HEK293 (cell line): Measurements from ENCODE around the gene TIMM50.
A peak's percentile ranks its signal among the peaks of the same experiment; 100 is the strongest.

Source experiments
- BCL11B ChIP-seq: fragments of 450-650 bp; formaldehyde crosslinking; IDR thresholded peaks from 2 replicates; pipeline ENCODE4 v1.5.1; 2016; ENCODE audit warnings: low read depth, missing biosample characterization, missing genetic modification characterization
- GLIS2 ChIP-seq: fragments of 450-650 bp; formaldehyde crosslinking; IDR thresholded peaks from 2 replicates; pipeline ENCODE4 v1.5.1; 2016; ENCODE audit warnings: missing biosample characterization, missing genetic modification characterization
- KLF10 ChIP-seq: fragments of 450-650 bp; IDR thresholded peaks from 2 replicates; pipeline ENCODE4 v1.5.1; 2018; ENCODE audit warnings: missing biosample characterization, mild to moderate bottlenecking, missing genetic modification characterization
- MYNN ChIP-seq: fragments of 450-650 bp; formaldehyde crosslinking; IDR thresholded peaks from 2 replicates; pipeline ENCODE4 v1.5.1; 2016; ENCODE audit warnings: missing biosample characterization, missing genetic modification characterization, borderline replicate concordance
- OSR2 ChIP-seq: fragments of 450-650 bp; formaldehyde crosslinking; IDR thresholded peaks from 2 replicates; pipeline ENCODE4 v1.5.1; 2016; ENCODE audit warnings: missing biosample characterization, missing genetic modification characterization
- SCRT2 ChIP-seq: fragments of 450-650 bp; formaldehyde crosslinking; IDR thresholded peaks from 2 replicates; pipeline ENCODE4 v1.5.1; 2016; ENCODE audit warnings: missing biosample characterization, missing genetic modification characterization
- SP2 ChIP-seq: fragments of 450-650 bp; formaldehyde crosslinking; IDR thresholded peaks from 2 replicates; pipeline ENCODE4 v1.5.1; 2016; ENCODE audit warnings: missing biosample characterization, missing genetic modification characterization
- SP3 ChIP-seq: fragments of 450-650 bp; formaldehyde crosslinking; IDR thresholded peaks from 2 replicates; pipeline ENCODE4 v1.5.1; 2016; ENCODE audit warnings: missing biosample characterization, missing genetic modification characterization
- ZBTB1 ChIP-seq: fragments of 450-650 bp; formaldehyde crosslinking; IDR thresholded peaks from 2 replicates; pipeline ENCODE4 v1.5.1; 2016; ENCODE audit warnings: missing biosample characterization, missing genetic modification characterization
- ZBTB48 ChIP-seq: fragments of 450-650 bp; formaldehyde crosslinking; IDR thresholded peaks from 2 replicates; pipeline ENCODE4 v1.5.1; 2016; ENCODE audit warnings: missing biosample characterization, missing genetic modification characterization
- ZNF341 ChIP-seq: fragments of 450-650 bp; formaldehyde crosslinking; IDR thresholded peaks from 2 replicates; pipeline ENCODE4; 2016; ENCODE audit warnings: low read depth, missing biosample characterization, missing genetic modification characterization
- ZNF354C ChIP-seq: fragments of 450-650 bp; formaldehyde crosslinking; IDR thresholded peaks from 2 replicates; pipeline ENCODE4 v1.5.1; 2016; ENCODE audit warnings: missing biosample characterization, missing genetic modification characterization, low read depth, borderline replicate concordance
- ZNF366 ChIP-seq: fragments of 450-650 bp; formaldehyde crosslinking; conservative IDR thresholded peaks from 2 replicates; pipeline ENCODE4 v1.5.1; 2016; ENCODE audit warnings: missing biosample characterization, missing genetic modification characterization
- ZNF394 ChIP-seq: fragments of 450-650 bp; formaldehyde crosslinking; IDR thresholded peaks from 2 replicates; pipeline ENCODE4 v1.5.1; 2016; ENCODE audit warnings: missing biosample characterization, missing genetic modification characterization, mild to moderate bottlenecking, moderate library complexity, borderline replicate concordance
- ZNF501 ChIP-seq: fragments of 450-650 bp; formaldehyde crosslinking; IDR thresholded peaks from 2 replicates; pipeline ENCODE4 v1.5.1; 2016; ENCODE audit warnings: missing biosample characterization, missing genetic modification characterization
- ZNF596 ChIP-seq: fragments of 450-650 bp; IDR thresholded peaks from 2 replicates; pipeline ENCODE4 v1.5.0; 2018; ENCODE audit warnings: missing biosample characterization, mild to moderate bottlenecking, missing genetic modification characterization, moderate library complexity
- ZNF623 ChIP-seq: fragments of 450-650 bp; formaldehyde crosslinking; IDR thresholded peaks from 2 replicates; pipeline ENCODE4 v1.5.1; 2016; ENCODE audit warnings: missing biosample characterization, missing genetic modification characterization
- ZNF76 ChIP-seq: fragments of 450-650 bp; formaldehyde crosslinking; IDR thresholded peaks from 2 replicates; pipeline ENCODE4; 2016; ENCODE audit warnings: low read depth, missing biosample characterization, missing genetic modification characterization, borderline replicate concordance
- ZNF768 ChIP-seq: fragments of 450-650 bp; formaldehyde crosslinking; IDR thresholded peaks from 2 replicates; pipeline ENCODE4 v1.5.1; 2018; ENCODE audit warnings: missing biosample characterization, mild to moderate bottlenecking, missing genetic modification characterization
- ZSCAN23 ChIP-seq: fragments of 450-650 bp; formaldehyde crosslinking; IDR thresholded peaks from 2 replicates; pipeline ENCODE4 v1.5.1; 2016; ENCODE audit warnings: missing biosample characterization, missing genetic modification characterization
- ZSCAN30 ChIP-seq: fragments of 450-650 bp; IDR thresholded peaks from 2 replicates; pipeline ENCODE4 v1.5.1; 2018; ENCODE audit warnings: missing biosample characterization, mild to moderate bottlenecking, missing genetic modification characterization, moderate library complexity
- TF ChIP-seq, protein P1 (sequence below): fragments of 450-650 bp; formaldehyde crosslinking; IDR thresholded peaks from 2 replicates; pipeline ENCODE4 v1.5.1; 2016; ENCODE audit warnings: missing biosample characterization, missing genetic modification characterization
- TF ChIP-seq, protein P2 (sequence below): fragments of 450-650 bp; formaldehyde crosslinking; IDR thresholded peaks from 2 replicates; pipeline ENCODE4 v1.5.1; 2016; ENCODE audit warnings: missing biosample characterization, missing genetic modification characterization
- TF ChIP-seq, protein P3 (sequence below): fragments of 450-650 bp; formaldehyde crosslinking; IDR thresholded peaks from 2 replicates; pipeline ENCODE4 v1.5.1; 2016; ENCODE audit warnings: missing biosample characterization, missing genetic modification characterization
- TF ChIP-seq, protein P4 (sequence below): fragments of 450-650 bp; formaldehyde crosslinking; IDR thresholded peaks from 2 replicates; pipeline ENCODE4 v1.5.1; 2017; ENCODE audit warnings: missing biosample characterization, missing genetic modification characterization
- TF ChIP-seq, protein P5 (sequence below): fragments of 450-650 bp; formaldehyde crosslinking; IDR thresholded peaks from 2 replicates; pipeline ENCODE4 v1.5.1; 2017; ENCODE audit warnings: missing biosample characterization, missing genetic modification characterization
- TF ChIP-seq, protein P6 (sequence below): fragments of 450-650 bp; formaldehyde crosslinking; IDR thresholded peaks from 2 replicates; pipeline ENCODE4 v1.5.1; 2016; ENCODE audit warnings: missing biosample characterization, missing genetic modification characterization, low read depth

TIMM50 gene

DNA sequence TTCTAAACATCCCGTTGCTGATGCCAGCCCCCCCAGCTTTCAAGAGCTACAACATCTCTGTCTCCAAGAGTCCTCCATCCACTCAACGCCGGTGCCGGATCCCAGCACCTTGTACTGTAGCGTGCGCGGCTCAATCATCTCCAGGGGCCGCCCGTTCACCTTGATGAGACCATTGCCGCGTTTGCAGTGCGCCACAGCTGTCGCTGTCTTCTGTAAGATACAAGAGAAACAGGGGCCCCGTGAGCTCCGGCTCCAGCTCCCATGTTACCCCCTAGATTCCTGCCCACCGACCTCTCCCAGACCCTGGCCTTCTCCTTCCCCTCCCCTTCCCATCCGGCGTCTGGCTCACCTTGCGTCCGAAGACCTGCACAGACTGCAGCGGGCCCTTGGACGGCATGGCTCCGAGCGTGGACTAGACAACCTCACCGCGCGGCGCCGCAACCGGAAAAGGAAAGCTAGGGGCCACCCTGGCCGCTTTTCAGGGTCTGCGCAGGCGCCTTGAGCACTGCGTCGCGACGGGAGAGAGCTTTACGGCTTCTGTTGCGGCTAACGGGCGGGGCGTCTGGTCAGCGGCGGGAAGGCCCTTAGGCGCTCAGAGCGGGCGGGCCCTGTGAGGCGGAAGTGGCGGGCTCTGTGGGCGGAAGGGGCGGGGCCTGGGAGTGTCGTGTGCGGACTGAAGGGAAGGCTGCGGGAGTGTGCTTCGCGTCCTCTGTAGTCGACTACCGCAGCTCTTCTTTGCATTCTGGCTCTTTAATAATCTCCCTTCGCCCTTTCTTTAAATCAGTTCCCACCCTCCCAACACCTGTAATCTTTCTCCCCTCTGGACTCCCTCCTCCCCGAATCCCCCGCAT lies 44.9 kb upstream of the TIMM50 start, which contains the start of gene RPS16 (continued):
- TF ChIP-seq OSR2 (tag by site-specific recombination) = no peak
- TF ChIP-seq SP2 = peak; percentile 99
- peak; percentile 94 for TF ChIP-seq BCL11B (tag by site-specific recombination)
- peak; percentile 99 for TF ChIP-seq ZNF501 (tag by site-specific recombination)
- TF ChIP-seq ZNF768 (tag by site-specific recombination) = no peak; the same call in 1 of the 2 replicates
- TF ChIP-seq, protein P1, sequence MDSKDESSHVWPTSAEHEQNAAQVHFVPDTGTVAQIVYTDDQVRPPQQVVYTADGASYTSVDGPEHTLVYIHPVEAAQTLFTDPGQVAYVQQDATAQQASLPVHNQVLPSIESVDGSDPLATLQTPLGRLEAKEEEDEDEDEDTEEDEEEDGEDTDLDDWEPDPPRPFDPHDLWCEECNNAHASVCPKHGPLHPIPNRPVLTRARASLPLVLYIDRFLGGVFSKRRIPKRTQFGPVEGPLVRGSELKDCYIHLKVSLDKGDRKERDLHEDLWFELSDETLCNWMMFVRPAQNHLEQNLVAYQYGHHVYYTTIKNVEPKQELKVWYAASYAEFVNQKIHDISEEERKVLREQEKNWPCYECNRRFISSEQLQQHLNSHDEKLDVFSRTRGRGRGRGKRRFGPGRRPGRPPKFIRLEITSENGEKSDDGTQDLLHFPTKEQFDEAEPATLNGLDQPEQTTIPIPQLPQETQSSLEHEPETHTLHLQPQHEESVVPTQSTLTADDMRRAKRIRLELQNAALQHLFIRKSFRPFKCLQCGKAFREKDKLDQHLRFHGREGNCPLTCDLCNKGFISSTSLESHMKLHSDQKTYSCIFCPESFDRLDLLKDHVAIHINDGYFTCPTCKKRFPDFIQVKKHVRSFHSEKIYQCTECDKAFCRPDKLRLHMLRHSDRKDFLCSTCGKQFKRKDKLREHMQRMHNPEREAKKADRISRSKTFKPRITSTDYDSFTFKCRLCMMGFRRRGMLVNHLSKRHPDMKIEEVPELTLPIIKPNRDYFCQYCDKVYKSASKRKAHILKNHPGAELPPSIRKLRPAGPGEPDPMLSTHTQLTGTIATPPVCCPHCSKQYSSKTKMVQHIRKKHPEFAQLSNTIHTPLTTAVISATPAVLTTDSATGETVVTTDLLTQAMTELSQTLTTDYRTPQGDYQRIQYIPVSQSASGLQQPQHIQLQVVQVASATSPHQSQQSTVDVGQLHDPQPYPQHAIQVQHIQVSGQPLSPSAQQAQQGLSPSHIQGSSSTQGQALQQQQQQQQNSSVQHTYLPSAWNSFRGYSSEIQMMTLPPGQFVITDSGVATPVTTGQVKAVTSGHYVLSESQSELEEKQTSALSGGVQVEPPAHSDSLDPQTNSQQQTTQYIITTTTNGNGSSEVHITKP = peak; percentile 94
- TF ChIP-seq, protein P2, sequence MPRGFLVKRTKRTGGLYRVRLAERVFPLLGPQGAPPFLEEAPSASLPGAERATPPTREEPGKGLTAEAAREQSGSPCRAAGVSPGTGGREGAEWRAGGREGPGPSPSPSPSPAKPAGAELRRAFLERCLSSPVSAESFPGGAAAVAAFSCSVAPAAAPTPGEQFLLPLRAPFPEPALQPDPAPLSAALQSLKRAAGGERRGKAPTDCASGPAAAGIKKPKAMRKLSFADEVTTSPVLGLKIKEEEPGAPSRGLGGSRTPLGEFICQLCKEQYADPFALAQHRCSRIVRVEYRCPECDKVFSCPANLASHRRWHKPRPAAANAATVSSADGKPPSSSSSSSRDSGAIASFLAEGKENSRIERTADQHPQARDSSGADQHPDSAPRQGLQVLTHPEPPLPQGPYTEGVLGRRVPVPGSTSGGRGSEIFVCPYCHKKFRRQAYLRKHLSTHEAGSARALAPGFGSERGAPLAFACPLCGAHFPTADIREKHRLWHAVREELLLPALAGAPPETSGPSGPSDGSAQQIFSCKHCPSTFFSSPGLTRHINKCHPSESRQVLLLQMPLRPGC (tag by site-specific recombination) = peak; percentile 23; the same call in 1 of the 2 replicates
- TF ChIP-seq ZNF366 (tag by site-specific recombination) = no peak
- TF ChIP-seq, protein P3, sequence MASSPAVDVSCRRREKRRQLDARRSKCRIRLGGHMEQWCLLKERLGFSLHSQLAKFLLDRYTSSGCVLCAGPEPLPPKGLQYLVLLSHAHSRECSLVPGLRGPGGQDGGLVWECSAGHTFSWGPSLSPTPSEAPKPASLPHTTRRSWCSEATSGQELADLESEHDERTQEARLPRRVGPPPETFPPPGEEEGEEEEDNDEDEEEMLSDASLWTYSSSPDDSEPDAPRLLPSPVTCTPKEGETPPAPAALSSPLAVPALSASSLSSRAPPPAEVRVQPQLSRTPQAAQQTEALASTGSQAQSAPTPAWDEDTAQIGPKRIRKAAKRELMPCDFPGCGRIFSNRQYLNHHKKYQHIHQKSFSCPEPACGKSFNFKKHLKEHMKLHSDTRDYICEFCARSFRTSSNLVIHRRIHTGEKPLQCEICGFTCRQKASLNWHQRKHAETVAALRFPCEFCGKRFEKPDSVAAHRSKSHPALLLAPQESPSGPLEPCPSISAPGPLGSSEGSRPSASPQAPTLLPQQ (tag by site-specific recombination) = peak; percentile 87
- peak; percentile 77 for TF ChIP-seq ZNF76 (tag by site-specific recombination)
- no peak for TF ChIP-seq MYNN (tag by site-specific recombination)
- TF ChIP-seq ZNF596 (tag by site-specific recombination) = no peak
- peak; percentile 81 for TF ChIP-seq ZNF341
- TF ChIP-seq, protein P4, sequence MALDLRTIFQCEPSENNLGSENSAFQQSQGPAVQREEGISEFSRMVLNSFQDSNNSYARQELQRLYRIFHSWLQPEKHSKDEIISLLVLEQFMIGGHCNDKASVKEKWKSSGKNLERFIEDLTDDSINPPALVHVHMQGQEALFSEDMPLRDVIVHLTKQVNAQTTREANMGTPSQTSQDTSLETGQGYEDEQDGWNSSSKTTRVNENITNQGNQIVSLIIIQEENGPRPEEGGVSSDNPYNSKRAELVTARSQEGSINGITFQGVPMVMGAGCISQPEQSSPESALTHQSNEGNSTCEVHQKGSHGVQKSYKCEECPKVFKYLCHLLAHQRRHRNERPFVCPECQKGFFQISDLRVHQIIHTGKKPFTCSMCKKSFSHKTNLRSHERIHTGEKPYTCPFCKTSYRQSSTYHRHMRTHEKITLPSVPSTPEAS (tag by site-specific recombination) = no peak
- TF ChIP-seq, protein P5, sequence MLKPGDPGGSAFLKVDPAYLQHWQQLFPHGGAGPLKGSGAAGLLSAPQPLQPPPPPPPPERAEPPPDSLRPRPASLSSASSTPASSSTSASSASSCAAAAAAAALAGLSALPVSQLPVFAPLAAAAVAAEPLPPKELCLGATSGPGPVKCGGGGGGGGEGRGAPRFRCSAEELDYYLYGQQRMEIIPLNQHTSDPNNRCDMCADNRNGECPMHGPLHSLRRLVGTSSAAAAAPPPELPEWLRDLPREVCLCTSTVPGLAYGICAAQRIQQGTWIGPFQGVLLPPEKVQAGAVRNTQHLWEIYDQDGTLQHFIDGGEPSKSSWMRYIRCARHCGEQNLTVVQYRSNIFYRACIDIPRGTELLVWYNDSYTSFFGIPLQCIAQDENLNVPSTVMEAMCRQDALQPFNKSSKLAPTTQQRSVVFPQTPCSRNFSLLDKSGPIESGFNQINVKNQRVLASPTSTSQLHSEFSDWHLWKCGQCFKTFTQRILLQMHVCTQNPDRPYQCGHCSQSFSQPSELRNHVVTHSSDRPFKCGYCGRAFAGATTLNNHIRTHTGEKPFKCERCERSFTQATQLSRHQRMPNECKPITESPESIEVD (tag by site-specific recombination) = no peak
- peak; percentile 62 for TF ChIP-seq ZNF394
- peak; percentile 87 for TF ChIP-seq KLF10 (tag by site-specific recombination)
- TF ChIP-seq SP3 = peak; percentile 100
- TF ChIP-seq, protein P6, sequence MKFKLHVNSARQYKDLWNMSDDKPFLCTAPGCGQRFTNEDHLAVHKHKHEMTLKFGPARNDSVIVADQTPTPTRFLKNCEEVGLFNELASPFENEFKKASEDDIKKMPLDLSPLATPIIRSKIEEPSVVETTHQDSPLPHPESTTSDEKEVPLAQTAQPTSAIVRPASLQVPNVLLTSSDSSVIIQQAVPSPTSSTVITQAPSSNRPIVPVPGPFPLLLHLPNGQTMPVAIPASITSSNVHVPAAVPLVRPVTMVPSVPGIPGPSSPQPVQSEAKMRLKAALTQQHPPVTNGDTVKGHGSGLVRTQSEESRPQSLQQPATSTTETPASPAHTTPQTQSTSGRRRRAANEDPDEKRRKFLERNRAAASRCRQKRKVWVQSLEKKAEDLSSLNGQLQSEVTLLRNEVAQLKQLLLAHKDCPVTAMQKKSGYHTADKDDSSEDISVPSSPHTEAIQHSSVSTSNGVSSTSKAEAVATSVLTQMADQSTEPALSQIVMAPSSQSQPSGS = no peak
- no peak for TF ChIP-seq ZSCAN23 (tag by site-specific recombination)
- TF ChIP-seq ZNF354C (tag by site-specific recombination) = no peak
- TF ChIP-seq SCRT2 = peak; percentile 90
- peak; percentile 87 for TF ChIP-seq ZBTB1 (tag by site-specific recombination)
- no peak for TF ChIP-seq ZNF623 (tag by site-specific recombination)
- TF ChIP-seq GLIS2 (tag by site-specific recombination) = peak; percentile 74
- TF ChIP-seq ZBTB48 (tag by site-specific recombination) = peak; percentile 83
- TF ChIP-seq ZSCAN30 = peak; percentile 79
